Renal pelvis (tissue), 4 donors: ENCODE results near the gene DDX39A. TPM values are rescaled to one million over a fixed set of nuclear protein-coding genes. Genes with fewer than 3 reads are reported as not detected.

ENCODE experiments used
- DNase-seq: peaks from one replicate; pipeline ENCODE4 v3.0.0-alpha.2; 2013
- polyA plus RNA-seq, 3 donors: library from polyadenylated mRNA; unstranded; fragments of 120-200 nt; gene quantifications; one replicate each; pipeline ENCODE4 v1.2.1, GENCODE V29; 2013; ENCODE audit not compliant: insufficient read length in 3 of 3

Gene DDX39A
- polyA plus RNA-seq, 3 donors: 54.0 to 67.7 (median 65.9) TPM

DNA sequence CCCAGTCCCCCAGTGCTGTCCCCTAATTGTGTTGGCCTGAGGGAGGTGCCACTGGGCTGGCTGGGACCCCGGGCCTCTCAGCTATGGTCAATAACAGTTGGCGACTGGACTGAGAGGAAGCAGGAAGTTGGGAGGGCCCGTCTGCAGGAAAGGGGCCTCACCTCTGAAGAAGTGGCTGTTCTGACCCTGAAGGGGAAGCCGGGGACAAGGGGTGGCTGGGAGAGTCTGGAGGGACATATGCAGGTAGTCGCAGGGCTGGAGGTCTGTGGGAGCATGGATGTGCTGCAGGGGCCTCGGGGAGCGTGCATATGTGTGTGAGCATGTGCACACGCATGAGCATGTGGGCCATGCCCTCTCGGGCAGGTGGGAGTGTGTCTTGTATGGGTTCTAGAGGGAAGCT is 19.9 kb upstream of the DDX39A start:
- no peak for DNase-seq

DNA sequence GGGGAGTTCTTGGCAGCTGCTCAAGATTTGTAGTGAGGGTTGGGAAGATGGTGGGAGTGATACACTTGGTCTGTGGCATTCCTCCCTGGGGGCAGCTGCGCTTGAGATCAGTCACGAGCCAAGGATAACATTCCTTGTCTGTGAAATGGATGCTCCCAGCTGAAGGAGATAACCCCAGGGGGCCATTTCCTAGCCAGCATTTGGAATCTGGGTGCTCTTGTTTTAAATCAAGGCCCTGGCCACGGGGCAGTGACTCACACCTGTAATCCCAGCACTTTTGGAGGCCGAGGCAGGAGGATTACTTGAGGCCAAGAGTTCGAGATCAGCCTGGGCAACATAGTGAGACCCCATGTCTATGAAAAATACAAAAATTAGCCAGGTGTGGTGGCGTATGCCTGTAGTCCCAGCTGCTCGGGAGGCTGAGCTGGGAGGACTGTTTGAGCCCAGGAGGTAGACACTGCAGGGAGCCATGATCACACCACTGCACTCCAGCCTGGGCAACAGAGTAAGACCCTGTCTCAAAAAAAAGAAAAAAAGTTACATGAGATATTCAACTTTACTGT is 18.5 kb upstream of the DDX39A start:
- no peak for DNase-seq

DNA sequence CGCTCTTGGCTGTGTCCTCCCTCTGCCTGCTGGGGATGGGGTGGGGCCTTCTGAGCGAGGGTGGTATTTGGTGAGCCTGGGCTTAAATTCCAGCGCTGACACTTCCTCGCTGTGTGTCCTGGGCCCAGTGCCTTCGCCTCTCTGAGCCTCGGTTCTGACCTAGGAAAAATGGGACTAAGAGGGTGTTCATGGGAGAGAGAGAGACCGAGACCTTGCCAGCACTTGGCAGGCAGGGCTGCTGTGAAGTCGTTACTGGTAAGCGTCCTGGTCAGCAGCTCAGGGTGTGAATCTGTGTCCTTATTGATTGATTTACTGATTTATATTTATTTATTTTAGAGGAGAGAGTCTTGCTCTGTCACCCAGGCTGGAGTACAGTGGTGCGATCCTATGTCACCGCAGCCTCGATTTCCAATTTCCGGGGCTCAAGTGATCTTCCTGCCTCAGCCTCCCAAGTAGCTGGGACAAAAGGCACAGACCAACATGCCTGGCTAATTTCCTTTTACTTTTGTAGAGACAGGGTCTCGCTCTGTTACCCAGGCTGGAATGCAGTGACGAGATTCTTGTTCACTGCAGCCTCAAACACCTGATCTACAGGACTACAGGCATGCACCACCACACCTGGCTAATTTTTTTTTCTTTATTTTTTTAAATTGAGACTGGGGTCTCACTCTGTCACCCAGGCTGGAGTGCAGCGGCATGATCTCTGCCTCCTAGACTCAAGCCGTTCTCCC is 16.3 kb upstream of the DDX39A start:
- DNase-seq: no peak

DNA sequence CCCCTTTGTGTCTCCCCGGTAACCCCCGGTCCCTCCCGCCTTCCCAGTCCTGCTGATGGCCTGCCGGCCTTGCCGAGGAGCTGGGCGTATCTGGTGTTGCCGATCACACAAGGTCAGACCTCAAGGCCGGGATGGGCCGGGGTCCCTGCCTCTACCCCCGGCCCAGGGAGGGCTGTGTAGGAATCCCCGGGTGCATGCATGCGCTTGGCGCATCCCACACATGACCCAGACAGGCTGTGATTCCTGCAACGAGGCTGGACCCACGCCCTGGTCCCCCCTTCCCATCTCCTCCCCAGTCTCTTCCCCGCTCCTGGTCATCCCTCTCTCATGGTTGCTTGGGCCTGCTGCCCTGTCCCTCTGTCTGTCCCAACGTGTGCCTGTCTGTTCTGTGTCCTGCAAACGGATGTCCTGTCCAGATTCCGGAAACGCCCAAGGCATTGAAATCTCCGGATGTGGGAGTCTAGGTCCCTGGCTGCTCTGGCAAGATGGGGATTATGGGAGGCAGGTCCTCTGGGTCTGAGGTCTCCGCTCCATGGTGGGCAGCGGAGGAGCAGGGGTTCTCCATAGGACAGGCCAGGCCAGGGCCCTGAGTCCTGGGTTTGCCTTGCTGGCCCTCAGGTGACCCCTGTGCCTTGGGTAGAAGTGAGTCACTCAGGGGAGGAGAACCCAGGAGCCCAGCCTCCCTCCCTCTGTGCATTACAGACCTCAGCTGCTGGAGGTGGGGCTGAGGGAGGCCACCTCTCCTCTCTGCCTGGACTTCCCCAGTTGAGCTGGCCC is 15.6 kb upstream of the DDX39A start:
- no peak for DNase-seq

DNA sequence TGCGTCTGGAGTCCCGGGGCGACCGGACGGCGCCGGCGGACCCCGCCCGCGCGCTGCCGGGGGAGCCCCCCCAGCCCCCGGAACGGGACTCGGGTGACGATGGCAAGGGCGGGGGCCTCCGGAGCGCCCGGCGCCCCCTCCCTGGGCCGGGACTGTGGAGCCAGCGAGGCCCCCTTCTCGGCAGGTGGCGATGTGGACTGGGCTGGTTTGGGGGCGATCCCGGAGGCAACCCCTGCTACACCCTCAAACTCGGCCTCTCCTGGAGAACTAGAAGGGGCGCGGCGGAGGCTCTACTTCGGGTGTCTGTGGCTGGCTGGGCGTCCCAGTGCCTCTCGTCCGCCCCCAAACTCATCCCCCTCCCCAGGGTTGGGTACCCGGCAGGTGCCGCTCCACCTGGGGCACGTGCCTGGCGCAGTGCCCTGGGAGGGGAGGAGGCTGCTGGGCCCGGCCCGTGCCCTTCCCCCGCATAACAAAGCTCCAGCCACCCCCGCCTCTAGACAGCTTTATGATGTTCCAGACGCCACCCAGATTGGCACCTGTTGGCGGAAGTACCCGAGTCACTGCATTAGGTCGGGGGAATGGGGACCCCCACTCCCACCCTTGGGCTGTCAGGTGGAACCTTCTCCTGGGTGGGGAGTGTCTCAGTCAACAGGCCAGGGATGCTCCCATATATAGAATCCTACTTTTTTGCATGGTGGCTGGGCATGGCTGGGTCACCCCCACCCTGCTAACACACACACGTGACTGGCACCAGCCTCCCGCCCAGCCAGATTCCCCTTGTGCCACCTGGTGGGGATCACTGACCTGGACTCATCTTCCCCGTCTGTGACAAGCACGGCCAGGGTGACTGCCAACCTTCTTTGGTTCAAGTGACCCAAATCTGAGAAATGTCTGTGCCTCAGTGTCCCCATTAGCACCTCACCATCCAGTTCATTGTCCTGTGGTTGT is 14.7 kb upstream of the DDX39A start:
- DNase-seq: no peak

DNA sequence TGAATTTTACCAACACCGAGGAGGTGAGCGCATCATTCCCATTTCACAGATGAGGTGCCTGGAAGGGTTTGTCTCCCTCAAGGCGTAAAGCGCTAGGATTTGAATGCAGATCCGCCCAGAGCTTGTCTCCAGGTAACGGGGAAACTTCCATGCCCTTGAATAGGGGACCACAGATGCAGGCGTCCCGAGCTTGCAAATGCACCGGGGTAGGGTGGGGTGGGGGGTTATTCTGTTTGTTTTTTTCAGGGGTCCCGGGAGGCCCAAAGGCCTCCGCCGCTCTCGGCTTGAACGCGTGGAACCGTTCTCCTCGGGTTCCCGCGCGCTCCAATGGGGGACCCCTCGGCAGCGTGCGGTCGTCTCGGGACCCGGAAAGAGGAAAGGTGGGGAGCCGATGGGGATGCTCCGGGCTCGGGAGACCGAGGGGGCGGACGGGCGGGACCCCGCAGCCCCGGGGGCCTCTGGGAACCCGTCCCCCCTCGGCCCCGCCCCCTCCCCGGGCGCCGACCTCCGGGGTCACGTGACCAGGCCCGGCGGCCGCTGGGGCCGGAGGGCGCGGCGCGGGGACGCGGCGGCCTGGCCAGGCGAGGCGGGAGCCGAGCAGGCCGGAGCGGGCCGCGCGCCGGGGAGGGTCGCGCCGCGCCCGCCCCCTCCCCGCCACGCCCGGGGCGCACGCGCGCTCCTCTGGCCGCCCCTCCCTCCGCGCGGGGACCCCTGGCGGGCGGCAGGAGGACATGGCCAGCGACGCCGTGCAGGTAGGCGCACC is 13.8 kb upstream of the DDX39A start, which contains the start of gene PKN1:
PKN1 (plus strand) TSS at position 516 of the 763 bp plus-strand sequence; CDS start at position 732, 216 bp downstream.
- peak; percentile 58 for DNase-seq

DNA sequence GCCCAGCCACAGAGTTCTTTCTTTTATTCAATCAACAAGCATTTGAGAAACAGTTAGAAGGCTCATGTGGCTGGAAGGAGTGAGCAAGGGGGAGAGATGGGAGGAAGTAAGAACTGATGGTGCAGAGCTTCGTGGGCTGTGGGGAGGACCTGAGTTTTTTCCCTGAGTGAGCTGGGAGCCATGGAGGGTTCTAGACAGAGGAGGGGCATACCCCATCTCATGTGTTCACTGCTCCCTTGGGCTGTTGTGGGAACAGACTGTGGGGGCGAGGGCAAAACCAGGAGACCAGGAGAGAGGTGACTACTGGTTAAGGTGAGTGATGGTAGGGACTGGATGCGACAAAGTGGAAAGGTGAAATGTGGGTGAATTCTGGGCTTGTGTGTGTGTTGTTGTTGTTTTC is 11.6 kb upstream of the DDX39A start:
- DNase-seq: no peak

DNA sequence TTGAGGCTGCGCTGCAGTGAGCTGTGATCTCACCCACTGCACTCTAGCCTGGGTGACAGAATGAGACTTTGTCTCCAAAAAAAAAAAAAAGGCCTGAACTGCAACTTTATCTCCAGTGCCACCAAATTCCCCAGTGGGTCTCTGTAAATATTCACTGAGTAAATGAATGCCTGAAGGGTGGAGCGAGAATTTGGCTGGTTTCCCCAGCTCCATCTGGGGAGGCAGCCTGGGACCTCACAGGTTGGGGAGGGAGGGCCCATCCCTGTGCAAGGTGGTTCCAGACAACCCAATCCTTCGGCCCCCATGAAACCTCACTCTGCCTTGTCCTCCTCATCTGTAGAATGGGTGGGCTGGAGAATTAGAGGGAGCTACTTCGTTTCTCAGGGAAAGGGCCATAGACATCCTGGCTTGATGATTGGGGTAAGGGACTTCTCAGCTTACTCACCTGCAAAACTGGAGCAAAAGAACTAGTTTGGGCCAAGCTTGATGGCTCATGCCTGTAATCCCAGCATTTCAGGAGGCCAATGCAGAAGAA is 9.8 kb upstream of the DDX39A start:
- DNase-seq: no peak

DNA sequence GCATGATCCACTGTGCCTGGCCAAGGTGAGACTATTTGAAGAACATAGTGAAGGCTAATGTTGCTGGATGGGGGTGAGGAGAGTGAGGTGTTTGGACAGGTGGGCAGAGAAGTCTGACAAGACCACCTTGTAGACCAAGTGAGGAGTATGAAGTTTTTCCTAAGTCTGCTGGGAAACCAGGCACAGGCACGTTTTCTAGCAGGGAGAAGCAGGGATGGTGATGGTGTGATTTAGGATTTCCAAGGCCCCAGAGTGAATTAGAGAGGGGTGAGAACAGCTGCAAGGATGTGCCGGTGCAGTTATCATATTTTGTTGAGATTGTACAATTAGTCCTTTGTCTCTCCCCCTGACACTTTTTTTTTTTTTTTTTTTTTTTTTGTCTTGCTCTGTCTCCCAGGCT is 8.3 kb upstream of the DDX39A start:
- DNase-seq: no peak

DNA sequence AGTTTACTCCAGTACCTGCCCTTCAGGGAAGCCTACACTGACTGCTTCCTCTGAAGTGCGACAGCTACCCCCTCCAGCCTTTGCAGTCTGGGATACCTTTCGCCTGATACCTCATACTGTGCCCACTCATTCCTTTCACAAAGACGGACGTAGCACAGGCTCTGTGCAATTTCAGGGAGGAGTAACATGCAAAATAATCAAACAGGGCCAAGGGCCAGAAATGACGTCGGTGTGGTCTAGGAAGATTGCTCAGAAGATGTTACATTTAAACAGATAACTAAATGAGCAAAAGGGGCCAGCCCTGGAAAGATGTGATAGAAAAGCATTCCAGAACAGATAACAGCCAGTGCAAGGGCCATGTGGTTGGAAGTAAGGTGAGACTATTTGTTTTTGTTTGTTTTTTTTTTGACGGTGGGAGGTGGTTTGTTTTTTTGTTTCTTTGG is 6.6 kb upstream of the DDX39A start:
- no peak for DNase-seq

DNA sequence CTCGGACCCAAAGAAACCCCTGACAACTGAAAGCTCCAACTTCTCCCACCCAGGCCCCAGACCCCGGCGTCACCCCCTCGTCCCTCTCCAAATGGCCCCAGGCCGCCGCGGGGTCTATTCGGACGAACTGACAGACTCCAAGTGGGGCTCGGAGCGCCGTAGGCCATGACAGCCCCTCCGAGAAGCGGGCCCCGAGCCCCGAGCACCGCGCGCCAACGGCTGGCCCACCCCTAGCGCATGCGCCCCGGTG is 360 bp downstream of the DDX39A start:
- no peak for DNase-seq

DNA sequence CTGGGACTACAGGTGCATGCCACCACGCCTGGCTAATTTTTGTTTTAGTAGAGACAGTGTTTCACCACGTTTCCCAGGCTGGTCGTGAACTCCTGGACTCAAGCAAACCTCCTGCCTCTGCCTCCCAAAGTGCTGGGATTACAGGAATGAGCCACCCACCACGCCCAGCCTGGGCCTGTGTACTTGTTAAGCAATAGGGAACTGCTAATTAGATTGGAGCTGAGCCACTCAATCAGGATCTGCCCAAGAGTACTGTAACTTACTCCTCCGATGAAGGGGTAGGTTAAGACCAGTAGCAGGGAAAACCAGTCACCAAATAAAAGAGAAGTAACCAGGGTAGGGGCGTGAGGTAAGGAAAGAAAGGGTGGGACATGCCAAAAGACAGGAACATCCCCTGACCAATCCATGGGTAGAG is 2.3 kb downstream of the DDX39A start:
- DNase-seq: no peak

DNA sequence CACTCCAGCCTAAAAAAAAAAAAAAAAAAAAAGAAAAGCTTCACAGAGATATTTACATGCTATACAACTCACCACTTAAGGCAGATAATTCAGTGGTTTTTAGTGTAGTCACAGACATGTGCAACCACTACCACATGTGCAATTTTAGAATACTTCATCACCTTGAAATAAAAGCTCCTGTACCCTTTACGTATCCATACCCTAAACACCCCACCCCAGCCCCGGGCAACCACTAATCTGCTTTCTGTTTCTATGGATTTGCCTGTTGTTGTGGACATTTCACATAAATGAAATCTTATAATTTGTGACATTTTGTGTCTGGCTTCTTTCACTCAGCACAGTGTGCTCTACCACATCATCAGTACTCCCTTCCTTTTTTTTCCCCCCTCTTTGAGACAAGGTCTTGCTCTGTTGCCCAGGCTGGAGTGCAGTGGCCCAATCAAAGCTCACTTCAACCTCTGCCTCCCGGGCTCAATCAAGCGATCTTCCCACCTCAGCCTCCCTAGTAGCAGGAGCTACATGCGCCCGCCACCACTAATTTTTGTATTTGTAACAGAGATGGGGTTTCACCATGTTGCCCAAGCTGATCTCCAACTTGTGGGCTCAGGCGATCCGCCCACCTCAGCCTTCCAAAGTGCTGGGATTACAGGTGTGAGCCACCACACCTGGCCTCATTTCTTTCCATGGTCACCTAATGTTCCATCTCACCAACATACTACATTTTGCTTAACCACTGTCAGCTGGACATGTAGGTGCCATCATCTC is 4.0 kb downstream of the DDX39A start:
- DNase-seq: no peak

DNA sequence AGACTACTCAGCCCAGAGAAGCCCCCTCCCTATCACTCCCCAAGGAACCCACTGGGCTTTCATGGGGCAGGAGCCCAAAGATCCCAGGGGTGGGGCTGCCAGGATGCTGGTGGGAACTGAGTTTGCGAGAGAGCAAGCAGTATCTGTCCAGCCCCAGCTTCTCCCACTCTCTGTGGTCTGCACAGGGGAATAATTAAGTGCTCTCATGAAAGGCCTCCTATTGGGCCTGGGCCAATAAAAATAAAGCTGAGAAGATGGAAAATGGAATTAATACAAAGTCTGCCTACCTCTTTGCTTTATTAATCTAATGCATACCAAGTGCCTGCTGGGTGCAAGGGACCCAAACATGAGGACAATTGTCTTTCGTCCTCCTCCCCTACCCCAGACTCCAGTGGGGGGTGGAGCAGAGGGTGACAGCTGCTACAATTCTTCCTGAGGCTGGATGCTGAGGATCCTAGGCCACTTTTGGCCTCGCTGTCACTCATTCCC is 5.4 kb downstream of the DDX39A start:
- no peak for DNase-seq

DNA sequence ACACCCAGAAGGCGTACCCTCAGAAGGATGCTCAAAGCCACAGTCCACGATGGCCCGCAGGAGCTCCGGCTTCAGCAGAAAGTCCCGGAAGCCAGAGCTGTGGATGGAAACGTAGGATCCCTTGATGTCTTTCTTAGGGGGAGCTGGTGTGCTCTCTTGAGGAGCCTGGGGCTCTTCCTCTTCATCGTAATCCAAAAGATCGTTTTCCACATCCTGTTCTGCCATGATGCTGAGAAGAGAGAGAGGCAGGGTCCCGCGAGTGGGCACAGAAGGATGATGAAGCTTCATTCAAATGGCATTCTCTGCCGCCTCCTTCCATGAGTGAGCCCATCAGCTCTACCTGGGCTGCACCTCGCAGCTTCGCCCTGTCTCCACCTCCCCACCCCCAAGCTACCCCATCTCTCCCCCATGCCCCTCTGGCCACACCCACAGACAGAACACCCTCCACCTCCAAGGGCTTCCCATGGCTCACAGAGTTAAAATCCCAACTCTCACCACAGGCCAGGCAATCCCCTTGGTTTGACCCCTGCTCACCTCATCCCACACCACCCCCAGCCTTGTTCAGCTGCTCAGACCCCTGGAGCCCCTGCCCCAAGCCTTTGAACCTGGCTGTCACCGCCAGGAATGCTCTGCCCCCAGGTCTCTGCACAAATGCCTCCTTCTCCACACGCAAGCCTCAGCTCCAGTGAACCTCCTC is 6.0 kb downstream of the DDX39A start:
- DNase-seq: no peak

DNA sequence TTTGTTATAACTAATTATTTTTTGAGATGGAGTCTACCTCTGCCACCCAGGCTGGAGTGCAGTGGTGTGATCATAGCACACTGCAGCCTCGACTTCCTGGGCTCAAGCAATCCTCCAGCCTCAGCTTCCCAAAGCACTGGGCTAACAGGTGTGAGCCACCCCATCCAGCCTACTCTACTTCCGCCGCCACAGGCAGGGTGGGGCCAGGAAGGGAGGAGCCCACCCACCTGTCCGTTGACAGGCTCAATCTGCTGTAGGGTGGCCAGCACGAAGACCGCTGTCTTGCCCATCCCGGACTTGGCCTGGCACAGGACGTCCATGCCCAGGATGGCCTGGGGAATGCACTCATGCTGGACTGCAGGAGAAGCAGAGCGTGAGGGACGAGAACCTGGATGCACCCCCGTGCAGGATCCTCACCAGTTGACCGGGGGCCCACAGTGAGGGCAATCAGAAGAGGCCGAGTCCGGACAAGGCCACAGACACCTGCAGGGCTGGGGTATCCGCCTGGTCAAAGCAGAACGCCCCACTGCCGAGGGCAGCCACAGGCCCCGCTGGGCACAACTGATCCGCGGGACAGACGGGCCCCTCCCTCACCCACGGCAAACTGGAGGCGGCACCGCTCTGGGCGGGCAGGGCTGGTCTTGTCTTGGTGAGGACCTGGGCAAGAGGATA is 6.7 kb downstream of the DDX39A start:
- no peak for DNase-seq

DNA sequence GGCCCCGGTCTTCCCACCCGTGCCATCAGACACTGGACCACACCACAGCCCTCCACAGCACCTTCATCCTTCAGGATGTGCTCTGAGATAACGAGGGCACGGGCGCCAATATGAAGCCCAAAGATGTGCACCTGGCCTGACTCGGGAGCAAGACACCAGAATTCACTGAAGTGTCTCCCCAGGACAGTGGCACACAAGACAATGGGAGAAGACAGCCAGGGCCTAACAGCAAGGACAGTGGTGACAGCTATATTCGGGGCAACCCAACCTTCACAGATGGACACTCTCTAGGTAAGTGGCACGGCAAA is 7.2 kb downstream of the DDX39A start:
- DNase-seq: no peak

DNA sequence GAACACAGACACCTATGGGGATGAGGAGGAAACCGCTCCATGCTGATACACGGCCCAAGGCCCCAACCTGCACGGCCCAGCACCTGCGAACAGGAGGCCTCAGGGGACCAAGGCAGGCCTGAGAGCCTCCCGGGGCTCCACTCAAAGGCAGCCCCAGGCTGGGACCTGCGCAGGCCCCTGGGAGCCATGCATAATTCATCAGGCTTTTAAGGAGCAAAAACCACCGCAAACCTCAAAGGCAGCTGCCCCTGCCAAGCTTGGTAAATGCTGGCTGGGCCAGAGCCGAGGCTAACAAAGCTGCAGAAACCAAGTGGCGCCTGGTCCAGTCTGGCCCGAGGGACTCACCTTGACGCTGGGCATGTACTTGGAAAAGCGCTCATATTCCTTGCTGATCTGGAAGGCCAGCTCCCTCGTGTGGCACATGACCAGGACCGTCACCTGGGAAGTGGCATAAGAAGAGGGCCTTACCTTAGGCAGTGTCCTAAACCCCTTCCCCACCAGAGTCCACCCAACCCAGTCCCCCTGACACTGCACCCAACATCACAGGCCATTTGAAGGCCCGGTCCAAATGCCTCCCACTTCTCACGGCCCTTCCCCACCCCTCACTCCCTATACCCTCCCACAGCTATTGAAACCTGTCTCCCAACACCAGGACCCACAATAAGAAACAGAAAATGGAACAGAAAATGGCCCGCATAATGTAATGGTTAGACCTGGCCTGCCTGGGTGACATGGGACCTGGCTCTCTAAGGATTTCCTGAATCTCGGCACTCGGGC is 7.8 kb downstream of the DDX39A start:
- no peak for DNase-seq
